ENCODE measurements around the gene ANKS1A. TPM values are rescaled to one million over a fixed set of nuclear protein-coding genes. Genes with fewer than 3 reads are reported as not detected.

The ANKS1A gene
- total and polyA plus RNA-seq, 2 experiments from 2014 or later: 12.1 to 31.9 TPM

DNA sequence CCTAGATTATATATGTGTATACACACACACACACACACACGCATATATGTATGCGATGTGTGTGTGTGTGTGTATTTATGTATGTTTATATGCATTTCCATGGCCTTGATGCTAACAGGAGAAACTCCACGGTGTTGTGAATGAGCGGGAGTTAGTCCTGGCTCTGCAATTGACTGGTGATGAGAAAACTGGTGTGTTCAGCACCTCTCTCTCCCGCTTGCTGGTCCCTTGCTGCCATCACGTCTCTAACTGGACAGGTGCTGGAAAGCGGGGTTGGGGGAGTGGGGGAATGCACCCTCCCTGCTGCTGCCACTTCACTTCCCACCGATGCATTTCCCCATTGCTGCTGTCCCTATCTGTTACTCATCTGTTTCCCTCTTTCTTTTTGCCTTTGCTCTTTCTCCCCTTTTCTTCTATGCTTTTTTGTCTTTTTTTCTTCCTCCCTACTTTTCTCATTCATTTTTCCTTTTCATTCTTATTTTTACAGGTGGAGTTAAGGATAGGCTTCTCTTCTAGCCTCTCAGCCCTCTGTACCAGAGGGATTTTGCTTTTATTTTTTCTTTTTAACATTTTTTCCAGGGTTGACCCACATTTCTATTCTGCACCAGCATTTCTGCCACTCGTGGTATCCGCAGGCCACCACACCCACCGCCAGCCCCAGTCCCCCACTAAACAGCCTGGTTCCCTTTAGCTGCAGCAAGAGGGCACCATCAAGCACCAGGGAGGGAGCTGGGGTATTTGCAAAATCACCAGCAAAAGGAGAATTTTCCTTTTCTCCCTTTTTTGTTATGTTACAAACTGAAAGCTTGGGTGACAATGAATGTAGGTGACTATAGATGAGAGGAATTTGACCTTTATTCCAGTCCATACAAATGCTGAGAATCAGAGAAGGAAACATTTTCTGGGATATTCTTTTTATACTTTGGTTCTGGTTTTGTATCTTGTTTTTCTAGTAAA, 136.5 kb downstream of the ANKS1A start:
- H3K4me2 ChIP-seq: peak overlapping the region; percentile 4
- peak; percentile 53 for ATAC-seq
- Mint-ChIP-seq H3K27ac (peak overlapping the region; percentile 37), H3K4me1 (peaks cover 68% of the 10 kb centered on the region), H3K9me3 (no peaks in the 10 kb centered on the region), H3K4me3 (no peak overlapping the region; the same call in 2 of the 3 replicates), H3K36me3 (ENCODE audit: low read depth) (no peaks in the 10 kb centered on the region; the same call in 1 of the 3 replicates), H3K27me3 (ENCODE audit: insufficient read depth, low read depth, poor library complexity) (peaks cover 11% of the 10 kb centered on the region)
- H3K36me3 ChIP-seq (ENCODE audit: insufficient read depth): no peaks in the 10 kb centered on the region
- H3K27me3 ChIP-seq (ENCODE audit: insufficient read depth): no peaks in the 10 kb centered on the region
- peaks cover 69% of the 10 kb centered on the region for H3K4me1 ChIP-seq (ENCODE audit: insufficient read depth)
- TF ChIP-seq, protein P1, sequence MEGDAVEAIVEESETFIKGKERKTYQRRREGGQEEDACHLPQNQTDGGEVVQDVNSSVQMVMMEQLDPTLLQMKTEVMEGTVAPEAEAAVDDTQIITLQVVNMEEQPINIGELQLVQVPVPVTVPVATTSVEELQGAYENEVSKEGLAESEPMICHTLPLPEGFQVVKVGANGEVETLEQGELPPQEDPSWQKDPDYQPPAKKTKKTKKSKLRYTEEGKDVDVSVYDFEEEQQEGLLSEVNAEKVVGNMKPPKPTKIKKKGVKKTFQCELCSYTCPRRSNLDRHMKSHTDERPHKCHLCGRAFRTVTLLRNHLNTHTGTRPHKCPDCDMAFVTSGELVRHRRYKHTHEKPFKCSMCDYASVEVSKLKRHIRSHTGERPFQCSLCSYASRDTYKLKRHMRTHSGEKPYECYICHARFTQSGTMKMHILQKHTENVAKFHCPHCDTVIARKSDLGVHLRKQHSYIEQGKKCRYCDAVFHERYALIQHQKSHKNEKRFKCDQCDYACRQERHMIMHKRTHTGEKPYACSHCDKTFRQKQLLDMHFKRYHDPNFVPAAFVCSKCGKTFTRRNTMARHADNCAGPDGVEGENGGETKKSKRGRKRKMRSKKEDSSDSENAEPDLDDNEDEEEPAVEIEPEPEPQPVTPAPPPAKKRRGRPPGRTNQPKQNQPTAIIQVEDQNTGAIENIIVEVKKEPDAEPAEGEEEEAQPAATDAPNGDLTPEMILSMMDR (conservative IDR thresholded peaks at IDR 0.05; ENCODE audit: low read depth in 2 of 2): peak; percentile 52 to 71
- TF ChIP-seq STAT1 (IDR thresholded peaks at IDR 0.05; ENCODE audit: unreplicated experiment): no peak
- 0 out of 2 replicates have a peak, but pooled peaks cover 3% of the 10 kb centered on the region for H3F3A ChIP-seq (replicated peaks; ENCODE audit: low read depth)
- H3K9me2 ChIP-seq (ENCODE audit: insufficient read depth): no peaks in the 10 kb centered on the region
- H2AFZ ChIP-seq: no peak overlapping the region
- no peaks in the 10 kb centered on the region; the same call in 1 of the 2 replicates for H4K20me1 ChIP-seq (replicated peaks; ENCODE audit: insufficient read depth)
- H3K79me2 ChIP-seq (replicated peaks; ENCODE audit: insufficient read depth): no peaks in the 10 kb centered on the region
- H3K27ac ChIP-seq (ENCODE audit: low read depth): 0 out of 2 replicates have a peak overlapping the region, but pooled peaks have one; percentile 0
- no peak overlapping the region for H3K4me3 ChIP-seq
- DNase-seq (ENCODE audit: low spot score): peak; percentile 52

DNA sequence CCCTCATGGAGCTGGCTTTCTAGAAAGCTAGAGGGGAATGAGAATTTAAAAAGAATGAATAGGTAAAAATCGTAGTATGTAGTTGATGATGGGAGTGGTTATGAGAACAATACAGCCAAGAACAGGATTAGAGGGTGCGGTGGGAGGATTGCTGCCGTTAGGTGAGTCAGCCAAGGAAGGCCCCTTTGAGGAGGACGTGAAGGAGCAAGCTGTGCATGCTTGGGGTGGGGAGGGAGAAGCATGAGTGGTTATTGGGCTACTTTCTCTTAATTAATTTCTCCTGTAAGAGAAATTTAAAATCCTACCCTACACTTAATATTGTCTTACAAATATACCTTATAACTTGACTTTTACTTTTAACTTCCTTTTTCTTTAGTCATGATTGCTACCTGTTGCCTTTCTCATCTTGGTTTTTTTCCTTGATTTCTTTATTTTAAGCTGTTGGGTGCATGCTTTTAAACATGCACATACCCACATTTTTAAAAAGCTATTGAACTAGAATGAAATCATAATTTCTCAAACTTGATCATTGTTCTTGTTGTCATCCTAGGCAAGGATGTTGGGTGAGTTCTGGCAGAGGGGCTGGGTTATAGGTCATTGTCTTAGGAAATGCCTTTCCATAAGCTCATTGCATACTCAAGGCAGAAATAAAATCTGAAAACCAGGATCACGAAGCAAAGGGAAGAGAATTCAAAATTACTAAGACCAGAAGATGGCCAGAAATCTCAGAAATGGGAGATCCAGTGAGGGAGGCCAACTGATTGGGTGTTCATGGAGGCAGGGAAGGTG, 137.6 kb downstream of the ANKS1A start:
- Histone ChIP-seq H3K27me3 (ENCODE audit: insufficient read depth) (no peaks in the 10 kb centered on the region), H3K4me1 (ENCODE audit: insufficient read depth) (peaks cover 60% of the 10 kb centered on the region), H2AFZ (no peak overlapping the region), H3K4me3 (no peak overlapping the region), H3K27ac (ENCODE audit: low read depth) (no peak overlapping the region), H3K36me3 (ENCODE audit: insufficient read depth) (no peaks in the 10 kb centered on the region), H3F3A (replicated peaks; ENCODE audit: low read depth) (0 out of 2 replicates have a peak, but pooled peaks cover 3% of the 10 kb centered on the region), H3K4me2 (peak overlapping the region; percentile 4), H4K20me1 (replicated peaks; ENCODE audit: insufficient read depth) (no peaks in the 10 kb centered on the region; the same call in 1 of the 2 replicates), H3K9me2 (ENCODE audit: insufficient read depth) (no peaks in the 10 kb centered on the region; the same call in 1 of the 2 replicates), H3K79me2 (replicated peaks; ENCODE audit: insufficient read depth) (no peaks in the 10 kb centered on the region)
- no peaks in the 10 kb centered on the region for H3K9me3 Mint-ChIP-seq
- peaks cover 56% of the 10 kb centered on the region for H3K4me1 Mint-ChIP-seq
- H3K4me3 Mint-ChIP-seq: no peak overlapping the region
- no peak overlapping the region for H3K27ac Mint-ChIP-seq
- no peak for TF ChIP-seq ETS1 (IDR thresholded peaks at IDR 0.05)
- TF ChIP-seq, protein P1 (conservative IDR thresholded peaks at IDR 0.05; ENCODE audit: low read depth in 2 of 2): no peak
- no peak for DNase-seq (ENCODE audit: low spot score)
- peak; percentile 18 for ATAC-seq
- peaks cover 9% of the 10 kb centered on the region for H3K27me3 Mint-ChIP-seq (ENCODE audit: insufficient read depth, low read depth, poor library complexity)
- no peaks in the 10 kb centered on the region; the same call in 1 of the 3 replicates for H3K36me3 Mint-ChIP-seq (ENCODE audit: low read depth)

All from GM23338 (cell line).